ENCODE measurements around the gene MPRIP.

The MPRIP gene

DNA sequence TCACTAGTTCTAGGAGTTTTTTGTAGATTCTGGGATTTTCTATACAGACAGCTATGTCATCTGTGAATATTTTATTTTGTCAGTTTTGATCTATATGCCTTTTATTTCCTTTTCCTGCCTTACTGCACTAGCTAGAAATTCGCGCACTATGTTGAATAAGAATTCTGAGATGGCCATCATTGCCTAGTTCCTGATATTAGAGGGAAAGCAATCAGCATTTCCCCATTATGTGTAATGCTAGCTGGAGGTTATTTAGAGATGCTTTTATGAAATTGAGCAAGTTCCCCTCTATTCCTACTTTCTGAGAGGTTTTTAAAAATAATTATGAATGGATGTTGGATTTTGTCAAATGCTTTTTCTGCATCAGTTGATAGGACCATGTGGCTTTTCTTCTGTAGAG, 23.8 kb downstream of the MPRIP start:
- no peak for DNase-seq (ENCODE audit: low read depth)

- peak; percentile 58 for DNase-seq (ENCODE audit: low read depth)
Measured at GRCh38 chr17:17067257-17067656, 25.0 kb downstream of the MPRIP start.

DNA sequence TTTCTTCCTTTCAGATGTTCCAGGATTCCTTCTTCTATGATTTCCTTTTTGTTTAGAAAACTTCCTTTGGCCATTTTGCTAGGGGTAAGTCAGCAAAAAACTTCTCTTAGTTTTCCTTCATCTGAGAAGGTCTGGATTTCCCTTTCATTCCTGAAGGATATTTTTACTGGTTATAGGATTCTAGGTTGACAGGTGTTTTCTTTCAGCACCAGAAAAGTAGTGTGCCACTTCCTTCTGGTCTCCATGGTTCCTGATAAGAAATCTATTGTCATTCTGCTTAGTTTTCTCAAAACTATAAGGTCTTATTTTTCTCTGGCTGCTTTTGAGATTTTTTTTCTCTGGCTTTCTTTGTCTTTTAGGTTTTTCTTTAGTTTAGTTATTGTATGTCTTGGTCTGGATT, 27.6 kb downstream of the MPRIP start:
- no peak for DNase-seq (ENCODE audit: low read depth)

GRCh38 chr17:17070931-17071330, 28.7 kb downstream of the MPRIP start:
- DNase-seq (ENCODE audit: low read depth): no peak

DNA sequence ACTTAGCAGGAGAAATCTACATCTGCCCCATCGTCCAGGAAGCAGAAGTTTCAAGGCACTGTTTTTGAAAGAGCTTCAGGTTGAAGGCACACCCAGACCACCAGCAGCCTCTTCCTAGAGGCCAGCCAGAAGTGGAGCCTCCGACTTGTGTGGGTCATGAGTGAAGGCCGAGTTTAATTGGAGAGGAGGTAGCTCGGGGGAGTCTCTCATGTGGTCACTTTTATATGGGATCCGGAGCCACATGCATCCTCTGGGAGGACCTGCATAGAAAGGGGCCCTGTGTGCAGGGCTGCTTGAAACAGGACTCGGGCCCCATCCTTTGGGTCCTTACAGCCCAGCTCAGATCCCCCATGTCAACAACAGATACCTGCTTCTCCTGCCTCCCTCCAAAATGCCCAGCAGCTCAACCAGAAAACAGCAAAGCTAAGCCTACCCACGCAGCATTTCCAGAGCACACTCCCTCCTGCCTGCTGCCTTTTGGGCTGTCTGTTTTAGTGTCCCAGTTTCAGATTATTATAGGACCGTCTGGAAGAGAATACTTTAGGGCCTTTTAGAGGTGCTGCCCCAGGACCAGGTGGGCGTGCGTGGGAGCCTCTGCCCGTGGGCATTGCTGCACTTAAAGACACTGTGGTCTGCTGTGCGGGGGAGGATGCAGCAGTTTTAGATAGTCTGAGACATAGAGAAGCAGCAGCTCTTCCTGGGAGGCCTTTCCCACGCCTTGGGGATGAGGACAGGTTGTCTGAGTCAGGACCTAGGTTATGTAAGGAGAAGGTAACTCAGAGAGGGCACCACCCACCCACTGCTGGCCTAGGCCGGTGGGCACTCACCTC, 29.5 kb downstream of the MPRIP start:
- no peak for DNase-seq (ENCODE audit: low read depth)

DNA sequence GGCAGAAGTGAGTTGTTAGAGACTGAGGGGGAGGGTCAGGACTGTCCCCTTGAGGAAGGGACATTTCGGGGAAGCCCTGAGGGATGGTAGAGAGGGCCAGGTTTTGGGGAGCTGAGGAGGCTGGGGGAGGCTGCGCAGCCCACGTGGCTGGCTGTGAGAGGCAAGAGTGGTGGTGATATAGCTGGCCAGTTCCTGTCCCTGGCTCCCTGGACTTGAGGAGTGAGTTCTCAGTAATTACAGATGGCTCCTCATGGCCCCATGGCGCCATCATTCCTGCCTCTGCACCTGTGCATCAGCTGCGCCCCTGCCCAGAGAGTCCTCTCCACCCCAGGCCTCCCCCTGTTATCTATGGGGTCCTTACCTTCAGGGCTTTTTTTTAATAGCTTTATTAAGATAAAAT, 30.3 kb downstream of the MPRIP start:
- DNase-seq (ENCODE audit: low read depth): no peak

DNA sequence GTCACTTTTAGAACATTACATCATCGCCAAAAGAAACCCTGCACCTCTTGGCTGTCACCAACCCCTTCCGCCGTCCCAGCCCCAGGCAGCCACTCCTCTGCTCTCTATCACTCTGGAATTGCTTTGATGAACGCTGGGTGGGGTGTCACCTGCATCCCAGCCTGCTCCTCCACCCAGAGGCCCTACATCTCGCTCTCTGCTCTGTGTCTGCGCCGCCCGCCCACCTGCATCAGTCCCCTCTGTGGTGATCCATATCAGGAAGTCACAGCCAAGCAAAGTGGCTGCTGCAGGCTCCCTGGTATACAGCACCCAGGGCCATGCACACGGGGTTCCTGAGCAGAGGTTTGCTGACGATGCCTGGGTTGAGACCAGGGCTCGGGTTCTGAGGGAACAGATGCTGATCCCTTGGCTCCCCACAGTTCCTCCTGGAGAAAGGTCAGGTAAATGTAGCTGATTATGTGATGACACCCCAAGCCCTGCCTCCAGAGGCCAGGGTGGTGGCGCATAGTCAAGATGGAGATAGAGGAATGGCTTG, 30.8 kb downstream of the MPRIP start:
- no peak for DNase-seq (ENCODE audit: low read depth)

DNA sequence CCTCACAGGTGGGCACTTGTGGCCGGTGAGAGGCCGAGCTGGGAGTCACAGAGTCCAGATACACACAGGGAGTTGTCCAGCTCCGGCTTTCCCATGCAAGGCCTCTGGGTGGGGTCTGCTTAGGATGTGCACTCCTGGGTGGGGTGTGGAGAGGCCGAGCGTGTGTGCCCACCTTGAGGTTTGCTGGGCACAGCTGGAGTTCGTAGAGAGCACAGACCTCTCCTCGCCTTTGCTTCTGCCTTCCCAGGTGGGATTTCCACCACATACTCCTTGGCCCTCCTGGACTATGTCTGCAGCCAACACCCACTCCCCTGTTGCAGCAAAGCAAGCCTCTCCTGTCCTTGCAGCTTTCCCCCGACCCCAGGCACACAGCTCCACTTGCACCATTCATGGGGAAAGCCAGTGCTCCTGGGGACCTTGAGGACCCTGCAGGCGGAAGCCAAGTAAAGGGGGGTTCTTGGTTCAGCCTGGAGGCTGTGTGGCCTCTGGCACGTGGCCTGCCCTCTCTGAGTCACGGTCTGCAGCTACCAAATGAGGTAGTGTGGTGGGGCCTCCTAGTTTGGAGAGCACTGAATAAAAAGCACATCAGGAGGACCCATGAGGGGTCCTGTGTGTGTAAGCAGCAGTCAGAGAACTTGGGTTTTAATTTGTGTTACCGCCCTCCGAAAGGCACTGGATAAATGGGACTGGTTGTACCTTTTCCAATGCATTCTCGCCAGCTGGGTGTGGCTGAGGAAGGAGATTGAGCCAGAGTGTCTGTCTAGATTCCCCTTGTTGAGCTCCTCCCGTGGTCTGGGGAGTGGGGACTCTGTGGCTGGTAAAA, 31.5 kb downstream of the MPRIP start:
- DNase-seq (ENCODE audit: low read depth): no peak

GRCh38 chr17:17075125-17075781, 33.0 kb downstream of the MPRIP start:
- no peak for DNase-seq (ENCODE audit: low read depth)

DNA sequence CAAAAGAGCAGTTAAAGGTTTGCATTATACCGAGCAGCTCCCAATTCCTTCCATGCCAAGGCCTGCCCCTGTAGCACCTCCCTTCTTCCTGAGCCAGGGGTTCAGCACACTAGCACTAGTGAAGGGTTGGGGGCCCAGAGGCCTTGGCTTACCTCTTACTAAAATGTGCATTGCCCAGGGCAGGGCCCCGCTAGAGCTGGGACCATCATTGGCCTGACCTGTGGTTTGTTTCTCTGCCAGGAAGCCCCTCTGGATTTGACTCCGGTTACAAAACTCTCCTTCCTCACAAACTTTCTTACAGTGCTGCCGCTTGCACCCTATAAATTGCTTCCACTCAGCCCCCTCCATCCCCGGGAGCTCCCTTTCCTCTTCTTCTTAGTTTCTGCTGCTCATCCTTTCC, 33.8 kb downstream of the MPRIP start:
- no peak for DNase-seq (ENCODE audit: low read depth)

GRCh38 chr17:17077101-17077500, 34.8 kb downstream of the MPRIP start:
- no peak for DNase-seq (ENCODE audit: low read depth)

GRCh38 chr17:17077861-17078732, 35.8 kb downstream of the MPRIP start:
- no peak for DNase-seq (ENCODE audit: low read depth)

GRCh38 chr17:17078832-17079231, 36.6 kb downstream of the MPRIP start:
- DNase-seq (ENCODE audit: low read depth): no peak

GRCh38 chr17:17079336-17079735, 37.1 kb downstream of the MPRIP start:
- no peak for DNase-seq (ENCODE audit: low read depth)

DNA sequence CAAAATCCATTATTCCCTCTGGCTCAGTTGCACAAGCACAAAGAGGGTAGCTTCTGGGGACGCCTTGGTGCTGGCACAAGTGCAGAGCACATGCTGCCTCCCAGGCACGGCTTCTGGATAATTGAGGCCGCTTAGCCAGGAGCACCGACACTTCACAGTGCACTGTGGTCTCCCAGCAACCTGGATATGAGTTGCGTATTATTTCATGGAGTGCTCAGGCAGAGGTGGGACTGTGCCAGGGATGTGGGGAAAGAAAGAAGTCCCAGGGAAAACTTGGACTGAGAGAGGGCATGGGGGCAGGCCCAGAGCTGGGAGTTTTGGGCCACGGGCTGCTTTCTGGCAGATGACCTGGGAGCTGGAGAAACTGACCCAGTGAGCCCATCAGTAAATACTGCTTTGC, 37.5 kb downstream of the MPRIP start:
- no peak for DNase-seq (ENCODE audit: low read depth)

- DNase-seq (ENCODE audit: low read depth): no peak
Measured at GRCh38 chr17:17080181-17080631, 37.9 kb downstream of the MPRIP start.

- DNase-seq (ENCODE audit: low read depth): no peak
Measured at GRCh38 chr17:17080781-17081180, 38.5 kb downstream of the MPRIP start.

DNA sequence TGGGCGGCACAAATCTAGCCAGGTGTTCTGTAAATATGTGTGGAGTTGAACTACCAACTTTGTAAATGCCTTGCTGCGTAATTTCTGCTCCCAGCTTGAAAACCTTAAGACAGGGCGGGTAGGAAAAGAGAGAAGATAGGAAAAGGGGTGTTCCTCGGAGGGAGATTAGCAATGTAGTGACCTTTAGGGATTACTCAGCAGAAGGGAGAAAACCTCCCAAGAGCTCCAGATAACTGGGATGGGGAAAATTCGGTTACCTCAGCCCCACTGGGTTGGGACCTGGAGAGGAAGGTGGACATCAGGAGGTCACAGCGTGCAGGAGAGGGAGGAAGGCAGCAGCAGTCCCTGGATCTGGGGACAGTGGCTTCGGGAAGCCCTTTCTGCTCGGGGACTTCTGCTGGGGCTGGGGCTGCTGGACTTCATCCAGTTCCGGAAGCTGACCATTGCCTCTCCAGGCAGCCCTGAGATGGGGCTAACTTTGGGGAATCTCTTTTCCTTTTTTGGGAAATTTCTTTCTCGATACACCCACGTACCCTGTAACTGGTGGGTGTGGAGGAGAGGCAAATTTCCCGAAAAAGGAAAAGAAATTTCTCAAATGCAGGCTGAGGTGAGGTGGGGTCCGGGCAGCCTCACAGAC, 39.2 kb downstream of the MPRIP start:
- no peak for DNase-seq (ENCODE audit: low read depth)

DNA sequence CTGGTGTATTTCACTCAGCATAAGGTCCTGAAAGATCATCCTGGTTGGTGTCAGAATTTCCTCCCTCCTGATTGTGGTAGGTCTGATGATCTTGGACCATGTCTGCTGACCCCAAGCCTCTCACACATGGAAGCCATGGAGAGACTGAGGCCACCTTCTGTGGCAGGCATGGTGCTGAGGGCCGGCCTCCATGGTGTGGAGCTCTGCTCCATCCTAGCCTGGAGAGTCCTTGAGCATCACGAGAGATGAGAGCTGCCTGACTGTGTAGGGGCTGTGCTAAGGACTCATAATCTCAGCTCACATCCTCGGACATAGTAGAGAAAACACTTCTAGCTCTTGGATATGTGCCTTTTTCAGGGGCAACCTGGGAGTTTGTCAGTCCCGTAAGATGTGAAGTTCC, 40.6 kb downstream of the MPRIP start:
- no peak for DNase-seq (ENCODE audit: low read depth)

DNA sequence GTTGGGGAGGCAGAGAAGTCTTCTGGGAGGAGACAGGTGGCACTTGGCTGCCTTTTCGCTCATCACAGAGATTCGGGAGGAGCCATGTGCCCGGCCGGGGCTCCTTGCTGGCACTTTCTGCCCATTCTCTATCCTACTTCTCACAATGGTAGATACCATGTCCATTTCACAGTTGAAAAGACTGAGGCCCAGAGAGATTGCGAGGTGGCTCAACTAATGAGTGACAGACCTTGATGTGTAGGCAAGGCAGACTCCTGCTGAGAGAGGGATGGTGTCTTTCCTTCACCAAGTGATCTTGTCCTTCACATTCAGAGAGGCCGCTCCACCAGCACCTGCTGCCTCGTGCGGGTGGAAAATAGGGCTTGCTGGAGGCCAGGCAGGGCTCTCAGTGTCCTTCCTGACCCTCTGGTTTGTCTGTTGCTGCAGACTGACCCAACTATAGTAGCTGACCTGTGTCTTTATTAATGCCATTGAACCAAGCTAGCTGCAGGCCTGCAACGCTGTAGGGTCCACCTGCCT, 42.1 kb downstream of the MPRIP start:
- no peak for DNase-seq (ENCODE audit: low read depth)

GRCh38 chr17:17084941-17085340, 42.7 kb downstream of the MPRIP start:
- DNase-seq (ENCODE audit: low read depth): no peak

Data from HS-27A (cell line).